Progenitor cell of endocrine pancreas (in vitro differentiated cells): ENCODE data around the gene CYP4A22. TPM values are rescaled to one million over a fixed set of nuclear protein-coding genes. Genes with fewer than 3 reads are reported as not detected.

Experiments
- DNase-seq: peaks from one replicate; pipeline ENCODE4 v3.0.0; 2021; ENCODE audit warnings: low spot score; ENCODE audit not compliant: unreplicated experiment
- H3K27ac Mint-ChIP-seq: 2 replicates; pipeline ENCODE4 v1.8.0; 2021; ENCODE audit warnings: mild to moderate bottlenecking, moderate library complexity, mixed read lengths
- H3K27me3 Mint-ChIP-seq: 2 replicates; pipeline ENCODE4 v1.8.0; 2021; ENCODE audit warnings: mixed read lengths
- H3K36me3 Mint-ChIP-seq: 2 replicates; pipeline ENCODE4 v1.8.0; 2022; ENCODE audit warnings: mixed read lengths; ENCODE audit not compliant: insufficient read depth
- H3K4me1 Mint-ChIP-seq: 2 replicates; pipeline ENCODE4 v1.8.0; 2021; ENCODE audit warnings: low read depth, mixed read lengths
- H3K4me3 Mint-ChIP-seq: 2 replicates; pipeline ENCODE4 v1.8.0; 2021; ENCODE audit warnings: low read depth, mild to moderate bottlenecking, moderate library complexity, mixed read lengths
- H3K9me3 Mint-ChIP-seq: 2 replicates; pipeline ENCODE4 v1.8.0; 2021; ENCODE audit warnings: low read depth, mixed read lengths
- total RNA-seq: library from RNA; stranded (reverse); gene quantifications from 2 replicates; pipeline ENCODE4 v1.2.1, GENCODE V29; 2021
- TF ChIP-seq, protein P1 (sequence below): fragments of 200-600 bp; sonication (generic); IDR thresholded peaks from one replicate; pipeline ENCODE4 v1.5.0; 2021; ENCODE audit warnings: antibody characterized with exemption, mild to moderate bottlenecking; ENCODE audit not compliant: unreplicated experiment

The CYP4A22 gene
- total RNA-seq, 1 donor from 2014 or later, result not detected

- TF ChIP-seq, protein P1, sequence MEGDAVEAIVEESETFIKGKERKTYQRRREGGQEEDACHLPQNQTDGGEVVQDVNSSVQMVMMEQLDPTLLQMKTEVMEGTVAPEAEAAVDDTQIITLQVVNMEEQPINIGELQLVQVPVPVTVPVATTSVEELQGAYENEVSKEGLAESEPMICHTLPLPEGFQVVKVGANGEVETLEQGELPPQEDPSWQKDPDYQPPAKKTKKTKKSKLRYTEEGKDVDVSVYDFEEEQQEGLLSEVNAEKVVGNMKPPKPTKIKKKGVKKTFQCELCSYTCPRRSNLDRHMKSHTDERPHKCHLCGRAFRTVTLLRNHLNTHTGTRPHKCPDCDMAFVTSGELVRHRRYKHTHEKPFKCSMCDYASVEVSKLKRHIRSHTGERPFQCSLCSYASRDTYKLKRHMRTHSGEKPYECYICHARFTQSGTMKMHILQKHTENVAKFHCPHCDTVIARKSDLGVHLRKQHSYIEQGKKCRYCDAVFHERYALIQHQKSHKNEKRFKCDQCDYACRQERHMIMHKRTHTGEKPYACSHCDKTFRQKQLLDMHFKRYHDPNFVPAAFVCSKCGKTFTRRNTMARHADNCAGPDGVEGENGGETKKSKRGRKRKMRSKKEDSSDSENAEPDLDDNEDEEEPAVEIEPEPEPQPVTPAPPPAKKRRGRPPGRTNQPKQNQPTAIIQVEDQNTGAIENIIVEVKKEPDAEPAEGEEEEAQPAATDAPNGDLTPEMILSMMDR, result no peak
- no peaks in the 10 kb centered on the region for H3K36me3 Mint-ChIP-seq
- no peak for DNase-seq
- H3K27me3 Mint-ChIP-seq, result no peaks in the 10 kb centered on the region
- H3K4me3 Mint-ChIP-seq, result no peak overlapping the region
- H3K9me3 Mint-ChIP-seq, result peaks cover 18% of the 10 kb centered on the region
- H3K27ac Mint-ChIP-seq, result no peak overlapping the region
- H3K4me1 Mint-ChIP-seq, result no peaks in the 10 kb centered on the region
Observed at GRCh38 chr1:47160716-47161115, 23.5 kb downstream of the CYP4A22 start.

DNA sequence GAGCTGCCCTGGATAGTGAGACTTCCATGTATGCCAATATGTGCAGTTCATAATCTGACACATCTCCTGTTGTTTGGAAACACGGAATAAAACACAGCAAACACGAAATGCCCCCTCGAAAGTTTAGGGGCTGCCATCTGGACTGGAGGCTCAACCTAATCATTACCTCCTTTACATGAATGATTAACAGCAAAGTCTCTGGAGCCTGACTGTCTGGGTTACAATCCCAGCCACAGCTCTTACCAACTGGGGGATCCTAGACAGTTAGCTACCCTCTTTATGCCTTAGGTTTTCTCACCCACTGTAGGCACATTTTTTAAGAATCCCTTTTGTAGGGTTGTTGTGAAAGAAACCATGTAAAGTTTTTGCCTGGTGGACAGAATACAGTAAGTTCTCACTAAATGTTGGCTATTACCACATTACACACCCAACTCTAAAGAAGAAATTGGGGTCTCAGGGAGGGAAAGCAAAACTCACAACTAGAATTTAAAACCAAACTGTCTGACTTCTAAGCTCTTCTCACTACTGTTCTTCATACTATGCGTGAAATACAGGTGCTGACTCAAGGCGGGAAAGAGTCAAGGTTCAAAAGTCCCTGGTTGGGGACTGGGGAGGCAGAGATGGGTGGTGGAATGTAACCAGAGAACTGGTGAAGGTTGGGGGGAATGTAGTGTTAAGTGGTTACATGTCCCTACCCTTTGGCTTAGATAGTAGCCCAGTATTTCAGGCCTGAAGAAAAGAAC lies 24.2 kb downstream of the CYP4A22 start:
- no peaks in the 10 kb centered on the region for H3K36me3 Mint-ChIP-seq
- no peak overlapping the region for H3K4me3 Mint-ChIP-seq

GRCh38 chr1:47164552-47164951 lies 27.3 kb downstream of the CYP4A22 start:
- Mint-ChIP-seq H3K9me3 (peaks cover 16% of the 10 kb centered on the region), H3K27me3 (no peaks in the 10 kb centered on the region), H3K27ac (no peak overlapping the region), H3K4me1 (no peaks in the 10 kb centered on the region), H3K4me3 (no peak overlapping the region), H3K36me3 (no peaks in the 10 kb centered on the region)
- no peak for DNase-seq
- TF ChIP-seq, protein P1, result no peak

More for the DNA sequence above, 24.2 kb downstream of the CYP4A22 start:
- H3K9me3 Mint-ChIP-seq, result peaks cover 10% of the 10 kb centered on the region
- H3K4me1 Mint-ChIP-seq, result no peaks in the 10 kb centered on the region
- DNase-seq, result no peak
- TF ChIP-seq, protein P1, result no peak
- no peak overlapping the region for H3K27ac Mint-ChIP-seq
- H3K27me3 Mint-ChIP-seq, result no peaks in the 10 kb centered on the region

GRCh38 chr1:47172782-47173181 lies 35.5 kb downstream of the CYP4A22 start:
- TF ChIP-seq, protein P1, result no peak
- Mint-ChIP-seq H3K4me3 (no peak overlapping the region), H3K27me3 (no peaks in the 10 kb centered on the region)

GRCh38 chr1:47174656-47175020 lies 37.4 kb downstream of the CYP4A22 start:
- Mint-ChIP-seq H3K27ac (no peak overlapping the region), H3K36me3 (no peaks in the 10 kb centered on the region), H3K27me3 (peaks cover 9% of the 10 kb centered on the region), H3K4me3 (no peak overlapping the region), H3K4me1 (peaks cover 8% of the 10 kb centered on the region), H3K9me3 (no peaks in the 10 kb centered on the region)
- TF ChIP-seq, protein P1, result no peak
- no peak for DNase-seq

More at GRCh38 chr1:47172782-47173181, 35.5 kb downstream of the CYP4A22 start:
- Mint-ChIP-seq H3K27ac (no peak overlapping the region), H3K4me1 (peaks cover 2% of the 10 kb centered on the region), H3K36me3 (no peaks in the 10 kb centered on the region), H3K9me3 (no peaks in the 10 kb centered on the region)
- DNase-seq, result no peak
